HepG2 (cell line): ENCODE data around the gene CXCL17. TPM values are rescaled to one million over a fixed set of nuclear protein-coding genes. Genes with fewer than 3 reads are reported as not detected.

Experiments used
- ATAC-seq: fragments of 200-7000 bp; cut with Tn5 transposase; 3 replicates; pipeline ENCODE4 v1.9.1; 2020; ENCODE audit warnings: mild to moderate bottlenecking, moderate library complexity
- BruUV-seq: library from RNA; stranded (reverse); fragments of 400-500 nt; replicated peaks from 2 replicates; lab custom pipeline; 2021; lab: Mats Ljungman, UMichigan
- CTCF ChIA-PET: fragments of 300-600 bp; formaldehyde crosslinking; extraction: SDS; loops from one replicate; lab custom pipeline; 2021; ENCODE audit warnings: low total read pairs, inconsistent platforms, low intra/inter-chr PET ratio; lab: Yijun Ruan, JAX
- POLR2A ChIA-PET: fragments of 350-600 bp; sonication (Branson Sonifier 250); formaldehyde crosslinking; loops from one replicate; lab custom pipeline; 2020; ENCODE audit warnings: antibody characterized with exemption, inconsistent platforms; lab: Yijun Ruan, JAX
- DNase-seq: peaks from one replicate; pipeline ENCODE4 v3.0.0-alpha.2; 2015; ENCODE audit warnings: low spot score
- FAIRE-seq: peaks from 3 replicates; lab custom pipeline; 2011; peaks lifted over from hg19 to GRCh38; lab: Jason Lieb, UNC
- H2AFZ ChIP-seq: one replicate; pipeline ENCODE4 v1.6.1; 2011; ENCODE audit warnings: low read length, inconsistent platforms
- H3K27ac ChIP-seq: fragments of 300-600 bp; 3 replicates; pipeline ENCODE4 v1.8.0; 2011; ENCODE audit warnings: mixed run types, mild to moderate bottlenecking, mixed read lengths, low read length, inconsistent platforms; ENCODE audit not compliant: insufficient read depth; ENCODE audit errors: extremely low read length
- H3K27me3 ChIP-seq, 2 experiments: fragments of 200-600 bp in 1 of 2; 2 replicates in 1 of 2; 3 replicates in 1 of 2; pipeline versions ENCODE4 v1.6.0 to v1.8.0; 2011; ENCODE audit warnings: low read length in 2 of 2, mild to moderate bottlenecking in 2 of 2, moderate library complexity in 2 of 2, inconsistent platforms in 1 of 2; ENCODE audit not compliant: insufficient read depth in 2 of 2, control insufficient read depth in 1 of 2
- H3K36me3 ChIP-seq, 2 experiments: fragments of 200-600 bp in 1 of 2; replicated peaks in 1 of 2; 2 replicates in 1 of 2; 3 replicates in 1 of 2; pipeline versions ENCODE4 v1.5.1 to v1.8.0; 2011; ENCODE audit warnings: low read length in 2 of 2, inconsistent platforms in 1 of 2; ENCODE audit not compliant: insufficient read depth in 2 of 2, control insufficient read depth in 1 of 2
- H3K4me1 ChIP-seq: 2 replicates; pipeline ENCODE4 v1.5.1; 2012; ENCODE audit warnings: low read length, inconsistent platforms; ENCODE audit not compliant: insufficient read depth
- H3K4me2 ChIP-seq: 2 replicates; pipeline ENCODE4 v1.6.0; 2011; ENCODE audit warnings: low read depth, low read length, inconsistent platforms
- H3K4me3 ChIP-seq, 3 experiments: fragments of 200-600 bp in 1 of 3; sonication (generic), shearing (Covaris generic) in 1 of 3; replicated peaks in 1 of 3; 2 replicates each; pipeline ENCODE4 v1.5.1; 2011 to 2016; ENCODE audit warnings: low read length in 3 of 3, inconsistent platforms in 2 of 3, low read depth in 2 of 3, mild to moderate bottlenecking in 2 of 3, control low read depth in 1 of 3, mixed read lengths in 1 of 3; ENCODE audit not compliant: insufficient read depth in 1 of 3
- H3K79me2 ChIP-seq: one replicate; pipeline ENCODE4 v1.6.1; 2011; ENCODE audit warnings: low read length, inconsistent platforms; ENCODE audit not compliant: insufficient read depth
- H3K9ac ChIP-seq: 2 replicates; pipeline ENCODE4 v1.6.0; 2011; ENCODE audit warnings: mild to moderate bottlenecking, low read depth, low read length, inconsistent platforms; ENCODE audit not compliant: insufficient read depth
- H3K9me3 ChIP-seq: 2 replicates; pipeline ENCODE4 v1.5.1; 2012; ENCODE audit warnings: mild to moderate bottlenecking, low read length
- H4K20me1 ChIP-seq: 2 replicates; pipeline ENCODE4 v1.6.0; 2011; ENCODE audit warnings: inconsistent platforms, mild to moderate bottlenecking, low read length, moderate library complexity; ENCODE audit not compliant: insufficient read depth
- FOXA3 ChIP-seq: IDR thresholded peaks from 2 replicates; pipeline ENCODE4 v1.6.1; 2016; ENCODE audit warnings: missing genetic modification reagents, missing compliant biosample characterization
- FOXM1 ChIP-seq: sonication (generic); formaldehyde crosslinking; IDR thresholded peaks from 2 replicates; pipeline ENCODE4 v1.5.0; 2020; ENCODE audit warnings: missing genetic modification reagents
- MXI1 ChIP-seq: IDR thresholded peaks from 3 replicates; pipeline ENCODE4 v1.6.1; 2012; ENCODE audit warnings: low read depth, low read length, inconsistent platforms, borderline replicate concordance
- POLR2G ChIP-seq: fragments of 200-400 bp; formaldehyde crosslinking; IDR thresholded peaks from 2 replicates; pipeline ENCODE4 v1.6.1; 2018; ENCODE audit warnings: mild to moderate bottlenecking, low read depth, low read length, moderate library complexity
- PPARG ChIP-seq: conservative IDR thresholded peaks from 2 replicates; pipeline ENCODE4 v1.6.1; 2016; ENCODE audit warnings: missing biosample characterization, missing genetic modification reagents
- PTBP1 ChIP-seq: fragments of 200-400 bp; formaldehyde crosslinking; IDR thresholded peaks from 2 replicates; pipeline ENCODE4 v1.6.1; 2018; ENCODE audit warnings: low read length, low read depth; ENCODE audit not compliant: poor library complexity, severe bottlenecking
- SIX4 ChIP-seq: sonication (generic); formaldehyde crosslinking; IDR thresholded peaks from 2 replicates; pipeline ENCODE4 v1.4.0; 2020; ENCODE audit warnings: missing genetic modification reagents
- SOX6 ChIP-seq, 2 experiments: fragments of 450-650 bp in 1 of 2; sonication (generic) in 1 of 2; formaldehyde crosslinking in 1 of 2; IDR thresholded peaks; 2 replicates each; pipeline versions ENCODE4 v1.4.0 to v1.6.1; 2017 to 2020; ENCODE audit warnings: antibody characterized with exemption in 1 of 2, mild to moderate bottlenecking in 1 of 2, missing genetic modification reagents in 1 of 2
- TP53 ChIP-seq: sonication (generic); formaldehyde crosslinking; conservative IDR thresholded peaks from 2 replicates; pipeline ENCODE4 v1.4.0; 2020; ENCODE audit warnings: missing genetic modification reagents
- ZBTB20 ChIP-seq: sonication (generic); formaldehyde crosslinking; IDR thresholded peaks from 2 replicates; pipeline ENCODE4 v1.8.1; 2023; ENCODE audit warnings: missing genetic modification reagents, low read depth, mild to moderate bottlenecking, borderline replicate concordance
- ZEB1 ChIP-seq: IDR thresholded peaks from 2 replicates; pipeline ENCODE4 v1.6.1; 2012; ENCODE audit warnings: mild to moderate bottlenecking, low read depth, inconsistent platforms; ENCODE audit not compliant: insufficient replicate concordance
- ZMYM2 ChIP-seq: sonication (generic); formaldehyde crosslinking; IDR thresholded peaks from 2 replicates; pipeline ENCODE4 v1.8.0; 2022; ENCODE audit warnings: mild to moderate bottlenecking, missing genetic modification reagents
- ZNF546 ChIP-seq: sonication (generic); formaldehyde crosslinking; conservative IDR thresholded peaks from 2 replicates; pipeline ENCODE4 v1.8.1; 2023; ENCODE audit warnings: mild to moderate bottlenecking, missing genetic modification reagents
- ZNF550 ChIP-seq: sonication (generic); formaldehyde crosslinking; IDR thresholded peaks from 2 replicates; pipeline ENCODE4 v1.4.0; 2020; ENCODE audit warnings: mild to moderate bottlenecking, missing genetic modification reagents, borderline replicate concordance
- ZNF558 ChIP-seq: sonication (generic); formaldehyde crosslinking; IDR thresholded peaks from 2 replicates; pipeline ENCODE4 v1.9.0; 2022; ENCODE audit warnings: mild to moderate bottlenecking, missing genetic modification reagents, borderline replicate concordance
- WGBS: methylation state at CpG from one replicate; pipeline ENCODE4 v1.1.6; 2017; ENCODE audit warnings: low lambda C conversion rate; 5-methylcytosine and 5-hydroxymethylcytosine counted together
- in situ Hi-C: cut with HindIII; loops from 2 replicates; pipeline ENCODE4 v1.10.0; 2017; ENCODE audit warnings: low pct_unique_long_range_greater_than_20kb; ENCODE audit not compliant: extremely low pct_ligation_motif_present
- intact Hi-C: fragments of 100-400 bp; cut with micrococcal nuclease; formaldehyde crosslinking; loops from one replicate; pipeline ENCODE4 v1.10.0; 2022; ENCODE audit not compliant: unreplicated experiment
- polyA plus RNA-seq, 8 experiments: library from polyadenylated mRNA; depleted of rRNA in 3 of 8; stranded (reverse) in 7 of 8; unstranded in 1 of 8; fragments of >200 nt; fragmentation: Illumina TruSeq in 4 of 8; extraction: Trizol in 4 of 8; gene quantifications; 2 replicates each; pipeline versions ENCODE4 v1.2.1 to v1.2.3, GENCODE V29; 2011 to 2016; ENCODE audit warnings: low read depth in 4 of 8, missing spikeins in 1 of 8, mixed read lengths in 1 of 8; ENCODE audit not compliant: insufficient read depth in 1 of 8
- total RNA-seq, 5 experiments: library from RNA; depleted of rRNA; stranded (reverse); fragments of >200 nt; fragmentation: Illumina TruSeq; extraction: Trizol; gene quantifications; 2 replicates each; pipeline ENCODE4 v1.2.3, GENCODE V29; 2016; ENCODE audit warnings: low read depth in 1 of 5
- TF ChIP-seq, protein P1 (sequence below): sonication (generic); formaldehyde crosslinking; conservative IDR thresholded peaks from 2 replicates; pipeline ENCODE4 v1.8.0; 2022; ENCODE audit warnings: missing genetic modification reagents
- TF ChIP-seq, protein P2 (sequence below): sonication (generic); formaldehyde crosslinking; IDR thresholded peaks from 2 replicates; pipeline ENCODE4 v1.4.0; 2020; ENCODE audit warnings: missing genetic modification reagents

The CXCL17 gene
- total and polyA plus RNA-seq, 2 of the 13 experiments (the other 11 are each of a cell fraction or from before 2014, with no cell fraction given) = 0.12 TPM; not detected in 1

DNA sequence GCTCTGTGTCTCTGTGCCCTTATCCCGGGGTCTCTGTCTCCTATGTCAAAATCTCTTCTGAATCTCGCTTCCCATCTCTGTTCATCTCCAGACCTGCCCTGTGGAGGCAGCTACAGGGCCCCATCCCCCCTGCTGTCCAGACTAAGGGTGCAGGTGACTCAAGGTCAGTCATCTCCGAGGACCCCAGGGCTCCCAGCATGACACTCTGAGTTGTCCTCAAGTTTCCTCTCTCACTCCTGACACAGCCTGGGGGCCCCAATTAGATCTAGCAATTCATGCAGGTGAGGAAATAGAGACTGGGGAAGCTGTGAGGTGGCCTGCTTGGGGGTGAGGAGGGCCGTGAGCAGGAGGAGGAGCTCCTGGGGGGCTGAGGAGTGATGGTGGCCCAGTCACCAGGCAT is 50.6 kb downstream of the CXCL17 start:
- no peak overlapping the region for H3K9ac ChIP-seq
- H3K4me1 ChIP-seq = no peaks in the 10 kb centered on the region
- CTCF ChIA-PET = no interaction called here
- whole genome bisulfite sequencing = 0% methylated on average over 4 of the region's 4 CpGs
- FAIRE-seq = no peak
- H3K4me3 ChIP-seq = no peak overlapping the region
- no peaks in the 10 kb centered on the region for H3K9me3 ChIP-seq
- H3K27me3 ChIP-seq = peaks cover 8 to 55% of the 10 kb centered on the region in 2 experiments; a peak in 4 of 5 replicates
- H3K36me3 ChIP-seq = no peaks in the 10 kb centered on the region
- H3K4me2 ChIP-seq = no peak overlapping the region
- DNase-seq = no peak
- no TSS peak for BruUV-seq
- in situ Hi-C loops = no loop called here
- H3K27ac ChIP-seq = no peak overlapping the region
- ATAC-seq = no peak
- intact Hi-C loops = no loop called here
- no peaks in the 10 kb centered on the region for H4K20me1 ChIP-seq
- no peak overlapping the region for H2AFZ ChIP-seq
- TF ChIP-seq PTBP1 = no peak
- TF ChIP-seq, all 625 proteins: peak for 0
- no peaks in the 10 kb centered on the region for H3K79me2 ChIP-seq
- POLR2A ChIA-PET = no interaction called here

DNA sequence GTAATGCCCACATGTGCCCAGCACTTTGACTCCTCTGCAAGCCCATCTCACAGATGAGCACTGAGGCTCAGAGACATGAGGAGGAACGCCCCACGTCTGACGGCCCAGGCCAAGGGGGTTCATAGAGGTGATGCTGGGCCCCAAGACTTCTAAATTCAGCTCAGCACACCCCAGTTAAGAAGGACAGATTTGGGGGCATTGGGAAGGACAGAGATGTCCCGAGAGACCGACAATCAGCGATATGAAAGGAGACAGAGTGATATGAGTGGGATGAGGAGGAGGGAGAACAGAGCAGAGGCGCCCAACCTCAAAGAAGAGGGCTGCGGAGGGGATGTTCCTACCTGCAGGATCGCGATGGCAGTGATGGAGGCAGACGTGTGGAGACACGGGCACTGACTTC is 52.8 kb downstream of the CXCL17 start, which contains the start of gene CNFN:
Gene CNFN, minus strand, starts transcription at position 399 of the 400 bp plus-strand sequence. CDS start 1,260 bp downstream, outside the sequence.
- Histone ChIP-seq H3K4me1 (peaks cover 6% of the 10 kb centered on the region; the same call in 1 of the 2 replicates), H3K36me3 (no peaks in the 10 kb centered on the region), H3K79me2 (no peaks in the 10 kb centered on the region), H3K4me3 (no peak within 1 kb of the TSS), H2AFZ (no peak within 1 kb of the TSS), H3K9ac (no peak within 1 kb of the TSS), H3K27me3 (peaks cover 8 to 46% of the 10 kb centered on the region in 2 experiments; a peak in 4 of 5 replicates), H4K20me1 (no peaks in the 10 kb centered on the region), H3K9me3 (no peaks in the 10 kb centered on the region), H3K27ac (no peak within 1 kb of the TSS), H3K4me2 (no peak within 1 kb of the TSS)
- intact Hi-C loops = no loop called here
- 30% methylated on average over 12 of the region's 12 CpGs for WGBS
- CTCF ChIA-PET = no interaction called here
- no peak for DNase-seq
- FAIRE-seq = no peak
- BruUV-seq = no TSS peak
- POLR2A ChIA-PET = no interaction called here
- in situ Hi-C loops = no loop called here
- no peak for ATAC-seq
- no peak for TF ChIP-seq FOXM1
- TF ChIP-seq ZMYM2 (CRISPR knock-in tag) = no peak
- TF ChIP-seq TP53 (CRISPR knock-in tag) = no peak
- TF ChIP-seq ZNF558 (CRISPR knock-in tag) = no peak
- no peak for TF ChIP-seq POLR2G
- TF ChIP-seq SIX4 (CRISPR knock-in tag) = no peak
- TF ChIP-seq ZEB1 = no peak
- TF ChIP-seq, protein P1, sequence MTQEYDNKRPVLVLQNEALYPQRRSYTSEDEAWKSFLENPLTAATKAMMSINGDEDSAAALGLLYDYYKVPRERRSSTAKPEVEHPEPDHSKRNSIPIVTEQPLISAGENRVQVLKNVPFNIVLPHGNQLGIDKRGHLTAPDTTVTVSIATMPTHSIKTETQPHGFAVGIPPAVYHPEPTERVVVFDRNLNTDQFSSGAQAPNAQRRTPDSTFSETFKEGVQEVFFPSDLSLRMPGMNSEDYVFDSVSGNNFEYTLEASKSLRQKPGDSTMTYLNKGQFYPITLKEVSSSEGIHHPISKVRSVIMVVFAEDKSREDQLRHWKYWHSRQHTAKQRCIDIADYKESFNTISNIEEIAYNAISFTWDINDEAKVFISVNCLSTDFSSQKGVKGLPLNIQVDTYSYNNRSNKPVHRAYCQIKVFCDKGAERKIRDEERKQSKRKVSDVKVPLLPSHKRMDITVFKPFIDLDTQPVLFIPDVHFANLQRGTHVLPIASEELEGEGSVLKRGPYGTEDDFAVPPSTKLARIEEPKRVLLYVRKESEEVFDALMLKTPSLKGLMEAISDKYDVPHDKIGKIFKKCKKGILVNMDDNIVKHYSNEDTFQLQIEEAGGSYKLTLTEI (CRISPR knock-in tag) = no peak
- TF ChIP-seq SOX6 (IDR thresholded peaks at IDR 0.05) = no peak
- TF ChIP-seq SOX6 (CRISPR knock-in tag; IDR thresholded peaks at IDR 0.05) = no peak
- TF ChIP-seq FOXA3 = no peak
- TF ChIP-seq ZNF550 (CRISPR knock-in tag) = no peak
- no peak for TF ChIP-seq ZBTB20 (CRISPR knock-in tag)
- TF ChIP-seq, protein P2, sequence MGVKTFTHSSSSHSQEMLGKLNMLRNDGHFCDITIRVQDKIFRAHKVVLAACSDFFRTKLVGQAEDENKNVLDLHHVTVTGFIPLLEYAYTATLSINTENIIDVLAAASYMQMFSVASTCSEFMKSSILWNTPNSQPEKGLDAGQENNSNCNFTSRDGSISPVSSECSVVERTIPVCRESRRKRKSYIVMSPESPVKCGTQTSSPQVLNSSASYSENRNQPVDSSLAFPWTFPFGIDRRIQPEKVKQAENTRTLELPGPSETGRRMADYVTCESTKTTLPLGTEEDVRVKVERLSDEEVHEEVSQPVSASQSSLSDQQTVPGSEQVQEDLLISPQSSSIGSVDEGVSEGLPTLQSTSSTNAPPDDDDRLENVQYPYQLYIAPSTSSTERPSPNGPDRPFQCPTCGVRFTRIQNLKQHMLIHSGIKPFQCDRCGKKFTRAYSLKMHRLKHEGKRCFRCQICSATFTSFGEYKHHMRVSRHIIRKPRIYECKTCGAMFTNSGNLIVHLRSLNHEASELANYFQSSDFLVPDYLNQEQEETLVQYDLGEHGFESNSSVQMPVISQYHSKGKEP (CRISPR knock-in tag) = no peak
- no peak for TF ChIP-seq ZNF546 (CRISPR knock-in tag)
- TF ChIP-seq PPARG (CRISPR knock-in tag) = no peak
- TF ChIP-seq MXI1 = no peak
